CD14-positive monocyte (primary cell): Measurements from ENCODE around the gene CFAP53. TPM values are rescaled to one million over a fixed set of nuclear protein-coding genes. Genes with fewer than 3 reads are reported as not detected.
"Not testable (repeated sequence)": the region's sequence is repeated elsewhere in the genome, so short reads cannot be mapped to it uniquely, and the experiment has no call there.

ENCODE experiments used
- DNase-seq, 3 donors: peaks; one replicate each; pipeline ENCODE4 v3.0.0-alpha.2; 2011 to 2022
- H2AFZ ChIP-seq: 2 replicates; pipeline ENCODE4 v1.6.0; 2012; ENCODE audit warnings: mild to moderate bottlenecking, low read depth, low read length, inconsistent platforms; ENCODE audit not compliant: insufficient read depth, poor library complexity, severe bottlenecking
- H3K27ac ChIP-seq, 2 donors: 1 replicate in 1 of 2; 2 replicates in 1 of 2; pipeline ENCODE4 v1.5.1; 2012 to 2013; ENCODE audit warnings: low read length in 2 of 2, control low read depth in 1 of 2, inconsistent platforms in 1 of 2, low read depth in 1 of 2, mild to moderate bottlenecking in 1 of 2
- H3K27me3 ChIP-seq, 2 donors: one replicate each; pipeline versions ENCODE4 v1.6.0 to v1.6.1; 2011 to 2013; ENCODE audit warnings: low read length in 2 of 2; ENCODE audit not compliant: control insufficient read depth in 2 of 2, insufficient read depth in 2 of 2
- H3K36me3 ChIP-seq, 2 donors: replicated peaks in 1 of 2; 1 replicate in 1 of 2; 2 replicates in 1 of 2; pipeline versions ENCODE4 v1.5.1 to v1.6.1; 2012 to 2013; ENCODE audit warnings: low read length in 2 of 2, control low read depth in 1 of 2, inconsistent platforms in 1 of 2, mild to moderate bottlenecking in 1 of 2; ENCODE audit not compliant: insufficient read depth in 2 of 2, control insufficient read depth in 1 of 2
- H3K4me1 ChIP-seq, 2 donors: 1 replicate in 1 of 2; 2 replicates in 1 of 2; pipeline versions ENCODE4 v1.5.1 to v1.6.1; 2012 to 2013; ENCODE audit warnings: low read length in 2 of 2, control low read depth in 1 of 2, inconsistent platforms in 1 of 2, mild to moderate bottlenecking in 1 of 2, moderate library complexity in 1 of 2; ENCODE audit not compliant: insufficient read depth in 2 of 2, control insufficient read depth in 1 of 2
- H3K4me2 ChIP-seq: replicated peaks from 2 replicates; pipeline ENCODE3; 2012; ENCODE audit warnings: low read length, moderate library complexity, mild to moderate bottlenecking; ENCODE audit not compliant: poor library complexity, severe bottlenecking; ENCODE audit errors: extremely low read depth
- H3K4me3 ChIP-seq, 3 experiments: fragments of 200-600 bp in 1 of 3; sonication (generic) in 1 of 3; replicated peaks in 1 of 3; 1 replicate in 2 of 3; 2 replicates in 1 of 3; pipeline ENCODE4 v1.5.1; 2011 to 2013; ENCODE audit warnings: low read length in 3 of 3, mild to moderate bottlenecking in 3 of 3, control low read depth in 2 of 3, low read depth in 2 of 3, inconsistent platforms in 1 of 3, moderate library complexity in 1 of 3
- H3K79me2 ChIP-seq: 2 replicates; pipeline ENCODE4 v1.6.0; 2012; ENCODE audit warnings: mild to moderate bottlenecking, control low read depth, inconsistent platforms, low read length, moderate library complexity; ENCODE audit not compliant: insufficient read depth
- H3K9ac ChIP-seq: 2 replicates; pipeline ENCODE4 v1.6.0; 2017; ENCODE audit warnings: low read length, mild to moderate bottlenecking; ENCODE audit not compliant: insufficient read depth, poor library complexity, severe bottlenecking
- H3K9me3 ChIP-seq, 2 donors: replicated peaks in 1 of 2; 1 replicate in 1 of 2; 2 replicates in 1 of 2; pipeline versions ENCODE4 v1.5.1 to v1.6.1; 2012 to 2013; ENCODE audit warnings: low read length in 2 of 2, control low read depth in 1 of 2; ENCODE audit not compliant: control insufficient read depth in 1 of 2, insufficient read depth in 1 of 2
- H4K20me1 ChIP-seq: 2 replicates; pipeline ENCODE4 v1.6.0; 2012; ENCODE audit warnings: mild to moderate bottlenecking, low read length, control low read depth, moderate library complexity; ENCODE audit not compliant: insufficient read depth
- H3K27ac Mint-ChIP-seq, 7 donors: one replicate each; pipeline ENCODE4 v1.8.0; 2020; ENCODE audit warnings: mild to moderate bottlenecking in 7 of 7, mixed read lengths in 7 of 7, moderate library complexity in 6 of 7, inconsistent platforms in 2 of 7
- H3K27me3 Mint-ChIP-seq, 3 donors: one replicate each; pipeline ENCODE4 v1.8.0; 2021 to 2022; ENCODE audit warnings: low read depth in 3 of 3, mild to moderate bottlenecking in 3 of 3, mixed read lengths in 3 of 3, moderate library complexity in 3 of 3, inconsistent platforms in 1 of 3
- H3K36me3 Mint-ChIP-seq, 2 donors: one replicate each; pipeline ENCODE4 v1.8.0; 2020; ENCODE audit warnings: mixed read lengths in 2 of 2, inconsistent platforms in 1 of 2, mild to moderate bottlenecking in 1 of 2
- H3K4me1 Mint-ChIP-seq: one replicate; pipeline ENCODE4 v1.8.0; 2020; ENCODE audit warnings: mild to moderate bottlenecking, mixed read lengths
- H3K4me3 Mint-ChIP-seq, 2 donors: one replicate each; pipeline ENCODE4 v1.8.0; 2020; ENCODE audit warnings: mild to moderate bottlenecking in 2 of 2, mixed read lengths in 2 of 2, moderate library complexity in 1 of 2
- H3K9me3 Mint-ChIP-seq, 7 donors: one replicate each; pipeline ENCODE4 v1.8.0; 2020 to 2022; ENCODE audit warnings: mixed read lengths in 7 of 7, mild to moderate bottlenecking in 6 of 7, moderate library complexity in 6 of 7, inconsistent platforms in 2 of 7
- CTCF ChIP-seq: fragments of 200-600 bp; IDR thresholded peaks from one replicate; pipeline ENCODE4 v1.8.0; 2022; ENCODE audit warnings: antibody characterized with exemption, mild to moderate bottlenecking
- WGBS: methylation state at CpG from one replicate; pipeline ENCODE4 v1.1.5; 2013; ENCODE audit warnings: missing lambda C conversion rate; ENCODE audit not compliant: insufficient coverage; 5-methylcytosine and 5-hydroxymethylcytosine counted together
- intact Hi-C, 2 donors: fragments of 100-400 bp; cut with micrococcal nuclease; formaldehyde crosslinking; loops; one replicate each; pipeline versions ENCODE4 v1.15.0 to v1.15.1; 2023
- polyA plus RNA-seq, 3 donors: library from polyadenylated mRNA; depleted of rRNA in 1 of 3; unstranded in 2 of 3; stranded (reverse) in 1 of 3; fragments of 300-500 nt in 2 of 3; fragments of >200 nt in 1 of 3; fragmentation: Illumina TruSeq in 2 of 3; gene quantifications; 1 replicate in 2 of 3; 2 replicates in 1 of 3; pipeline ENCODE4 v1.2.3, GENCODE V29; 2012 to 2021

CFAP53 gene
- polyA plus RNA-seq, 3 donors: 0.08 to 0.14 TPM; not detected in 1

- Histone ChIP-seq H3K27ac (no peak overlapping the region), H4K20me1 (no peaks in the 10 kb centered on the region), H3K36me3 (no peaks in the 10 kb centered on the region), H3K79me2 (no peaks in the 10 kb centered on the region), H3K9ac (no peak overlapping the region), H3K4me3 (no peak overlapping the region), H3K4me1 (peaks cover 24 to 34% of the 10 kb centered on the region in 2 donors), H3K4me2 (no peak overlapping the region), H2AFZ (no peak overlapping the region), H3K27me3 (peaks cover 0 to 2% of the 10 kb centered on the region in 2 donors), H3K9me3 (peaks cover 0 to 3% of the 10 kb centered on the region in 2 donors)
- intact Hi-C loops: no loop called here
- Mint-ChIP-seq H3K4me1 (peaks cover 30% of the 10 kb centered on the region), H3K9me3 (peaks cover 0 to 5% (median 3%) of the 10 kb centered on the region in 7 donors), H3K36me3 (peaks cover 0 to 4% of the 10 kb centered on the region in 2 donors), H3K27ac (peak overlapping the region in 3 of 7 donors; percentile 48 to 73 (median 71)), H3K27me3 (peaks cover under 1 to 9% (median 3%) of the 10 kb centered on the region in 3 donors), H3K4me3 (peak overlapping the region in 1 of 2 donors; percentile 9)
- DNase-seq: no peak
- TF ChIP-seq CTCF: no peak
- 100% methylated on average over 3 of the region's 10 CpGs for WGBS
Measured at GRCh38 chr18:50310080-50310479, 43.8 kb upstream of the CFAP53 start.

GRCh38 chr18:50308851-50309250 lies 42.6 kb upstream of the CFAP53 start:
- H3K36me3 Mint-ChIP-seq, H3K27me3 ChIP-seq, H3K9me3 ChIP-seq, DNase-seq, H3K36me3 ChIP-seq, H3K79me2 ChIP-seq, H3K9ac ChIP-seq, H4K20me1 ChIP-seq, H3K4me3 Mint-ChIP-seq: not testable (repeated sequence)
- WGBS: 89% methylated on average over 3 of the region's 5 CpGs
- intact Hi-C loops: loop anchor here in 1 of 2 donors (5.0 kb wide), 1 partner anchor 42 kb away; the partner anchor contains the start of gene CFAP53
- Mint-ChIP-seq H3K27me3 (peaks cover 2 to 12% (median 6%) of the 10 kb centered on the region in 3 donors), H3K9me3 (peaks cover 0 to 13% (median 10%) of the 10 kb centered on the region in 7 donors), H3K27ac (peak overlapping the region; percentile 97 to 100 (median 100)), H3K4me1 (peaks cover 30% of the 10 kb centered on the region)
- H3K4me3 ChIP-seq: peak overlapping the region in 1 of 3 experiments; percentile 80
- H3K27ac ChIP-seq: peak overlapping the region; percentile 83 to 88
- H3K4me2 ChIP-seq: peak overlapping the region; percentile 92
- H2AFZ ChIP-seq: peak overlapping the region; percentile 44
- H3K4me1 ChIP-seq: peaks cover 24 to 34% of the 10 kb centered on the region in 2 donors
